Measurements from ENCODE around the gene REG1B.
"Not testable (repeated sequence)": the region's sequence is repeated elsewhere in the genome, so short reads cannot be mapped to it uniquely, and the experiment has no call there.

REG1B gene

GRCh38 chr2:79103214-79103613, 15.4 kb upstream of the REG1B start:
- no peak overlapping the region for H3K4me3 Mint-ChIP-seq
- no peaks in the 10 kb centered on the region for H3K27me3 Mint-ChIP-seq (ENCODE audit: low read depth)
- H3K4me1 Mint-ChIP-seq (ENCODE audit: low read depth): no peaks in the 10 kb centered on the region
- H3K36me3 Mint-ChIP-seq (ENCODE audit: low read depth): no peaks in the 10 kb centered on the region
- no peak overlapping the region for H3K27ac Mint-ChIP-seq
- peaks cover 12% of the 10 kb centered on the region for H3K9me3 Mint-ChIP-seq
- no peak for DNase-seq (ENCODE audit: low spot score)

GRCh38 chr2:79101024-79101423, 13.2 kb upstream of the REG1B start:
- Mint-ChIP-seq H3K4me1 (ENCODE audit: low read depth) (no peaks in the 10 kb centered on the region), H3K36me3 (ENCODE audit: low read depth) (no peaks in the 10 kb centered on the region), H3K9me3 (peaks cover 23% of the 10 kb centered on the region), H3K4me3 (no peak overlapping the region), H3K27ac (no peak overlapping the region), H3K27me3 (ENCODE audit: low read depth) (no peaks in the 10 kb centered on the region)
- no peak for DNase-seq (ENCODE audit: low spot score)

- H3K27ac Mint-ChIP-seq: no peak overlapping the region
- peaks cover 23% of the 10 kb centered on the region for H3K9me3 Mint-ChIP-seq
- no peak overlapping the region for H3K4me3 Mint-ChIP-seq
Observed at GRCh38 chr2:79100285-79100684, 12.5 kb upstream of the REG1B start.

GRCh38 chr2:79099140-79099686, 11.4 kb upstream of the REG1B start:
- H3K27me3 Mint-ChIP-seq (ENCODE audit: low read depth): no peaks in the 10 kb centered on the region
- no peaks in the 10 kb centered on the region for H3K36me3 Mint-ChIP-seq (ENCODE audit: low read depth)
- no peak for DNase-seq (ENCODE audit: low spot score)
- H3K27ac Mint-ChIP-seq: no peak overlapping the region
- peaks cover 23% of the 10 kb centered on the region for H3K9me3 Mint-ChIP-seq
- no peaks in the 10 kb centered on the region for H3K4me1 Mint-ChIP-seq (ENCODE audit: low read depth)
- H3K4me3 Mint-ChIP-seq: no peak overlapping the region

More at GRCh38 chr2:79100285-79100684, 12.5 kb upstream of the REG1B start:
- H3K27me3 Mint-ChIP-seq (ENCODE audit: low read depth): no peaks in the 10 kb centered on the region
- H3K36me3 Mint-ChIP-seq (ENCODE audit: low read depth): no peaks in the 10 kb centered on the region
- no peaks in the 10 kb centered on the region for H3K4me1 Mint-ChIP-seq (ENCODE audit: low read depth)
- DNase-seq (ENCODE audit: low spot score): no peak

GRCh38 chr2:79097843-79098242, 10.1 kb upstream of the REG1B start:
- no peak for DNase-seq (ENCODE audit: low spot score)
- Mint-ChIP-seq H3K4me3 (no peak overlapping the region), H3K27ac (no peak overlapping the region), H3K36me3 (ENCODE audit: low read depth) (no peaks in the 10 kb centered on the region), H3K9me3 (peaks cover 23% of the 10 kb centered on the region), H3K27me3 (ENCODE audit: low read depth) (no peaks in the 10 kb centered on the region), H3K4me1 (ENCODE audit: low read depth) (no peaks in the 10 kb centered on the region)

- Mint-ChIP-seq H3K36me3 (ENCODE audit: low read depth) (no peaks in the 10 kb centered on the region), H3K9me3 (peaks cover 18% of the 10 kb centered on the region), H3K4me1 (ENCODE audit: low read depth) (no peaks in the 10 kb centered on the region), H3K27me3 (ENCODE audit: low read depth) (no peaks in the 10 kb centered on the region), H3K27ac (no peak overlapping the region), H3K4me3 (no peak overlapping the region)
- no peak for DNase-seq (ENCODE audit: low spot score)
Observed at GRCh38 chr2:79090693-79091092, 2.9 kb upstream of the REG1B start.

GRCh38 chr2:79086255-79086654, 1.5 kb downstream of the REG1B start:
- Mint-ChIP-seq H3K4me3 (no peak overlapping the region), H3K36me3 (ENCODE audit: low read depth) (no peaks in the 10 kb centered on the region), H3K9me3 (peaks cover 30% of the 10 kb centered on the region), H3K27me3 (ENCODE audit: low read depth) (no peaks in the 10 kb centered on the region), H3K27ac (no peak overlapping the region), H3K4me1 (ENCODE audit: low read depth) (no peaks in the 10 kb centered on the region)
- no peak for DNase-seq (ENCODE audit: low spot score)

- no peaks in the 10 kb centered on the region for H3K36me3 Mint-ChIP-seq (ENCODE audit: low read depth)
- no peak for DNase-seq (ENCODE audit: low spot score)
- H3K27me3 Mint-ChIP-seq (ENCODE audit: low read depth): no peaks in the 10 kb centered on the region
- H3K9me3 Mint-ChIP-seq: peaks cover 39% of the 10 kb centered on the region
- H3K27ac Mint-ChIP-seq: no peak overlapping the region
- no peaks in the 10 kb centered on the region for H3K4me1 Mint-ChIP-seq (ENCODE audit: low read depth)
- no peak overlapping the region for H3K4me3 Mint-ChIP-seq
Observed at GRCh38 chr2:79085382-79085781, 2.4 kb downstream of the REG1B start.

GRCh38 chr2:79084495-79085135, 3.2 kb downstream of the REG1B start:
- Mint-ChIP-seq H3K27ac (no peak overlapping the region), H3K4me1 (ENCODE audit: low read depth) (no peaks in the 10 kb centered on the region), H3K4me3 (no peak overlapping the region), H3K9me3 (peaks cover 39% of the 10 kb centered on the region), H3K27me3 (ENCODE audit: low read depth) (no peaks in the 10 kb centered on the region), H3K36me3 (ENCODE audit: low read depth) (no peaks in the 10 kb centered on the region)
- DNase-seq (ENCODE audit: low spot score): no peak

- Mint-ChIP-seq H3K4me3 (no peak overlapping the region), H3K27me3 (ENCODE audit: low read depth) (no peaks in the 10 kb centered on the region), H3K9me3 (peaks cover 44% of the 10 kb centered on the region), H3K4me1 (ENCODE audit: low read depth) (no peaks in the 10 kb centered on the region), H3K27ac (no peak overlapping the region), H3K36me3 (ENCODE audit: low read depth) (no peaks in the 10 kb centered on the region)
- no peak for DNase-seq (ENCODE audit: low spot score)
Observed at GRCh38 chr2:79083597-79084251, 4.1 kb downstream of the REG1B start.

GRCh38 chr2:79082987-79083386, 4.8 kb downstream of the REG1B start:
- Mint-ChIP-seq H3K27ac (no peak overlapping the region), H3K4me3 (no peak overlapping the region), H3K9me3 (peaks cover 45% of the 10 kb centered on the region), H3K27me3 (ENCODE audit: low read depth) (no peaks in the 10 kb centered on the region), H3K4me1 (ENCODE audit: low read depth) (no peaks in the 10 kb centered on the region), H3K36me3 (ENCODE audit: low read depth) (no peaks in the 10 kb centered on the region)
- no peak for DNase-seq (ENCODE audit: low spot score)

- H3K36me3 Mint-ChIP-seq (ENCODE audit: low read depth): no peaks in the 10 kb centered on the region
- no peaks in the 10 kb centered on the region for H3K27me3 Mint-ChIP-seq (ENCODE audit: low read depth)
- no peaks in the 10 kb centered on the region for H3K4me1 Mint-ChIP-seq (ENCODE audit: low read depth)
- no peak overlapping the region for H3K4me3 Mint-ChIP-seq
- DNase-seq (ENCODE audit: low spot score): no peak
- H3K27ac Mint-ChIP-seq: no peak overlapping the region
- peaks cover 39% of the 10 kb centered on the region for H3K9me3 Mint-ChIP-seq
Observed at GRCh38 chr2:79071078-79071477, 16.7 kb downstream of the REG1B start.

- Mint-ChIP-seq H3K27me3 (ENCODE audit: low read depth) (no peaks in the 10 kb centered on the region), H3K9me3 (peaks cover 24% of the 10 kb centered on the region), H3K4me3 (no peak overlapping the region), H3K4me1 (ENCODE audit: low read depth) (no peaks in the 10 kb centered on the region), H3K36me3 (ENCODE audit: low read depth) (no peaks in the 10 kb centered on the region), H3K27ac (no peak overlapping the region)
- no peak for DNase-seq (ENCODE audit: low spot score)
Observed at GRCh38 chr2:79065201-79065600, 22.6 kb downstream of the REG1B start.

GRCh38 chr2:79054769-79055168, 33.0 kb downstream of the REG1B start:
- H3K4me1 Mint-ChIP-seq (ENCODE audit: low read depth); H3K36me3 Mint-ChIP-seq (ENCODE audit: low read depth); H3K27me3 Mint-ChIP-seq (ENCODE audit: low read depth); H3K4me3 Mint-ChIP-seq; H3K27ac Mint-ChIP-seq; DNase-seq (ENCODE audit: low spot score): not testable (repeated sequence)
- H3K9me3 Mint-ChIP-seq: peaks cover 18% of the 10 kb centered on the region
